ENCODE measurements around the gene MRPS10. TPM values are rescaled to one million over a fixed set of nuclear protein-coding genes. Genes with fewer than 3 reads are reported as not detected.

Gene MRPS10
- total RNA-seq, 1 experiment from 2014 or later: 62.9 TPM

GRCh38 chr6:42236682-42237473 lies 19.2 kb upstream of the MRPS10 start:
- Mint-ChIP-seq H3K27ac (ENCODE audit: low read depth, unreplicated experiment) (no peak overlapping the region), H3K4me1 (ENCODE audit: insufficient read depth, unreplicated experiment) (peaks cover 23% of the 10 kb centered on the region), H3K36me3 (ENCODE audit: insufficient read depth, unreplicated experiment) (peaks cover 68% of the 10 kb centered on the region), H3K9me3 (ENCODE audit: unreplicated experiment) (no peaks in the 10 kb centered on the region), H3K4me3 (ENCODE audit: unreplicated experiment) (no peak overlapping the region), H3K27me3 (ENCODE audit: insufficient read depth, unreplicated experiment) (no peaks in the 10 kb centered on the region)
- DNase-seq (ENCODE audit: unreplicated experiment): no peak
- POLR2A ChIA-PET: interaction anchor here (0.6 to 1.1 kb wide), 2 partner anchors 12 to 215 kb away, joined by 3 to 5 read pairs; no protein-coding TSS in a partner anchor
- CTCF ChIA-PET: interaction anchor here (0.5 to 1.0 kb wide), 4 partner anchors 12 to 297 kb away, joined by 3 to 5 read pairs (median 3); no protein-coding TSS in a partner anchor
- BruUV-seq (replicated peaks): no TSS peak
- intact Hi-C loops (cut with micrococcal nuclease): loop anchor here (5.0 to 10.0 kb wide), 3 partner anchors 98 to 638 kb away; partner anchors contain the start of genes RPL7L1 and TRERF1
- no peak for TF ChIP-seq CTCF (IDR thresholded peaks at IDR 0.05; ENCODE audit: unreplicated experiment)

GRCh38 chr6:42236030-42236429 lies 18.4 kb upstream of the MRPS10 start:
- DNase-seq (ENCODE audit: unreplicated experiment): no peak
- no peak for TF ChIP-seq CTCF (IDR thresholded peaks at IDR 0.05; ENCODE audit: unreplicated experiment)
- H3K27ac Mint-ChIP-seq (ENCODE audit: low read depth, unreplicated experiment): no peak overlapping the region
- peaks cover 23% of the 10 kb centered on the region for H3K4me1 Mint-ChIP-seq (ENCODE audit: insufficient read depth, unreplicated experiment)
- H3K4me3 Mint-ChIP-seq (ENCODE audit: unreplicated experiment): no peak overlapping the region
- POLR2A ChIA-PET: no interaction called here
- no TSS peak for BruUV-seq (replicated peaks)
- CTCF ChIA-PET: interaction anchor here (0.6 to 1.6 kb wide), 2 partner anchors 22 to 154 kb away, joined by 3 to 7 read pairs; no protein-coding TSS in a partner anchor
- no peaks in the 10 kb centered on the region for H3K9me3 Mint-ChIP-seq (ENCODE audit: unreplicated experiment)
- H3K36me3 Mint-ChIP-seq (ENCODE audit: insufficient read depth, unreplicated experiment): peaks cover 69% of the 10 kb centered on the region
- intact Hi-C loops (cut with micrococcal nuclease): loop anchor here (5.0 to 10.0 kb wide), 3 partner anchors 99 to 639 kb away; partner anchors contain the start of genes RPL7L1 and TRERF1
- H3K27me3 Mint-ChIP-seq (ENCODE audit: insufficient read depth, unreplicated experiment): no peaks in the 10 kb centered on the region

GRCh38 chr6:42232035-42232434 lies 14.4 kb upstream of the MRPS10 start:
- TF ChIP-seq CTCF (IDR thresholded peaks at IDR 0.05; ENCODE audit: unreplicated experiment): no peak
- peaks cover 65% of the 10 kb centered on the region for H3K36me3 Mint-ChIP-seq (ENCODE audit: insufficient read depth, unreplicated experiment)
- no TSS peak for BruUV-seq (replicated peaks)
- CTCF ChIA-PET: interaction anchor here (1.8 to 3.9 kb wide), 3 partner anchors 10 to 316 kb away, joined by 4 to 28 read pairs (median 9); no protein-coding TSS in a partner anchor
- no peaks in the 10 kb centered on the region for H3K9me3 Mint-ChIP-seq (ENCODE audit: unreplicated experiment)
- H3K4me1 Mint-ChIP-seq (ENCODE audit: insufficient read depth, unreplicated experiment): peaks cover 25% of the 10 kb centered on the region
- H3K27me3 Mint-ChIP-seq (ENCODE audit: insufficient read depth, unreplicated experiment): no peaks in the 10 kb centered on the region
- no peak overlapping the region for H3K4me3 Mint-ChIP-seq (ENCODE audit: unreplicated experiment)
- DNase-seq (ENCODE audit: unreplicated experiment): no peak
- intact Hi-C loops (cut with micrococcal nuclease): loop anchor here (5.0 to 10.0 kb wide), 3 partner anchors 65 to 643 kb away; partner anchors contain the start of gene RPL7L1
- no peak overlapping the region for H3K27ac Mint-ChIP-seq (ENCODE audit: low read depth, unreplicated experiment)
- POLR2A ChIA-PET: interaction anchor here (0.7 to 1.1 kb wide), 3 partner anchors 15 to 220 kb away, joined by 3 to 4 read pairs (median 4); no protein-coding TSS in a partner anchor

Data from MCF 10A (cell line).